HepG2 (cell line): ENCODE results near the gene HSPB2. TPM values are rescaled to one million over a fixed set of nuclear protein-coding genes. Genes with fewer than 3 reads are reported as not detected.
A peak's percentile ranks its signal among the peaks of the same experiment; 100 is the strongest.

Source experiments
- ARID3A ChIP-seq: IDR thresholded peaks from 2 replicates; pipeline ENCODE4 v1.6.1; 2012; ENCODE audit warnings: low read depth, low read length, improper control_type of control experiment
- ARNT ChIP-seq: fragments of 450-650 bp; IDR thresholded peaks from 2 replicates; pipeline ENCODE4 v1.6.1; 2017
- ESRRA ChIP-seq: sonication (generic); formaldehyde crosslinking; IDR thresholded peaks from 2 replicates; pipeline ENCODE4 v1.5.1; 2020; ENCODE audit warnings: mild to moderate bottlenecking, low read depth, missing genetic modification reagents
- FOXP1 ChIP-seq, 2 experiments: fragments of 450-650 bp in 1 of 2; IDR thresholded peaks; 2 replicates each; pipeline ENCODE4 v1.6.1; 2017 to 2018; ENCODE audit warnings: antibody characterized with exemption in 1 of 2
- HNRNPH1 ChIP-seq: fragments of 200-400 bp; formaldehyde crosslinking; optimal IDR thresholded peaks from 2 replicates; pipeline ENCODE3; 2017; ENCODE audit warnings: mild to moderate bottlenecking, low read depth, low read length
- ISX ChIP-seq: sonication (generic); formaldehyde crosslinking; conservative IDR thresholded peaks from 2 replicates; pipeline ENCODE4 v1.5.0; 2020; ENCODE audit warnings: missing genetic modification reagents
- MIER3 ChIP-seq: IDR thresholded peaks from 2 replicates; pipeline ENCODE4 v1.6.1; 2016; ENCODE audit warnings: missing compliant biosample characterization, borderline replicate concordance
- ONECUT2 ChIP-seq: sonication (generic); formaldehyde crosslinking; IDR thresholded peaks from 2 replicates; pipeline ENCODE4 v1.4.0; 2020; ENCODE audit warnings: missing genetic modification reagents
- POLR2AphosphoS2 ChIP-seq: IDR thresholded peaks from 2 replicates; pipeline ENCODE4 v1.6.1; 2011; ENCODE audit warnings: low read depth, low read length, improper control_type of control experiment
- RNF2 ChIP-seq: fragments of 450-650 bp; conservative IDR thresholded peaks from 2 replicates; pipeline ENCODE4 v1.6.1; 2016; ENCODE audit warnings: low read depth
- SKI ChIP-seq: fragments of 450-650 bp; IDR thresholded peaks from one replicate; pipeline ENCODE4 v1.6.1; 2018; ENCODE audit warnings: mild to moderate bottlenecking; ENCODE audit not compliant: partially characterized antibody
- SOX5 ChIP-seq: IDR thresholded peaks from 2 replicates; pipeline ENCODE4 v1.6.1; 2016; ENCODE audit warnings: borderline replicate concordance
- TEAD3 ChIP-seq: optimal IDR thresholded peaks from 2 replicates; pipeline ENCODE3; 2016; ENCODE audit warnings: borderline replicate concordance
- THAP8 ChIP-seq: sonication (generic); formaldehyde crosslinking; IDR thresholded peaks from 2 replicates; pipeline ENCODE4 v1.5.1; 2020; ENCODE audit warnings: missing genetic modification reagents, mild to moderate bottlenecking, borderline replicate concordance
- TOPORS ChIP-seq: sonication (generic); formaldehyde crosslinking; IDR thresholded peaks from 2 replicates; pipeline ENCODE4 v1.8.0; 2023; ENCODE audit warnings: mild to moderate bottlenecking, missing genetic modification reagents
- ZFP62 ChIP-seq: sonication (generic); formaldehyde crosslinking; IDR thresholded peaks from 2 replicates; pipeline ENCODE4 v1.4.0; 2020; ENCODE audit warnings: missing genetic modification reagents
- ZNF34 ChIP-seq: sonication (generic); formaldehyde crosslinking; IDR thresholded peaks from 2 replicates; pipeline ENCODE4 v1.4.0; 2020; ENCODE audit warnings: mild to moderate bottlenecking, missing genetic modification reagents, borderline replicate concordance
- ZNF354B ChIP-seq: sonication (generic); formaldehyde crosslinking; IDR thresholded peaks from 2 replicates; pipeline ENCODE4 v1.8.0; 2022; ENCODE audit warnings: mild to moderate bottlenecking, missing genetic modification reagents
- ZNF460 ChIP-seq: sonication (generic); formaldehyde crosslinking; IDR thresholded peaks from 2 replicates; pipeline ENCODE4 v1.5.1; 2020; ENCODE audit warnings: missing genetic modification reagents, mild to moderate bottlenecking, borderline replicate concordance
- ZNF691 ChIP-seq: sonication (generic); formaldehyde crosslinking; IDR thresholded peaks from 2 replicates; pipeline ENCODE4 v1.4.0; 2020; ENCODE audit warnings: missing genetic modification reagents, low read depth, mild to moderate bottlenecking, borderline replicate concordance
- ZNF713 ChIP-seq: sonication (generic); formaldehyde crosslinking; IDR thresholded peaks from 2 replicates; pipeline ENCODE4 v1.4.0; 2020; ENCODE audit warnings: mild to moderate bottlenecking, missing genetic modification reagents
- ZXDC ChIP-seq: sonication (generic); formaldehyde crosslinking; IDR thresholded peaks from 2 replicates; pipeline ENCODE4 v1.5.0; 2020; ENCODE audit warnings: mild to moderate bottlenecking, missing genetic modification reagents
- polyA plus RNA-seq, 8 experiments: library from polyadenylated mRNA; depleted of rRNA in 3 of 8; stranded (reverse) in 7 of 8; unstranded in 1 of 8; fragments of >200 nt; fragmentation: Illumina TruSeq in 4 of 8; extraction: Trizol in 4 of 8; gene quantifications; 2 replicates each; pipeline versions ENCODE4 v1.2.1 to v1.2.3, GENCODE V29; 2011 to 2016; ENCODE audit warnings: low read depth in 4 of 8, missing spikeins in 1 of 8, mixed read lengths in 1 of 8; ENCODE audit not compliant: insufficient read depth in 1 of 8
- total RNA-seq, 5 experiments: library from RNA; depleted of rRNA; stranded (reverse); fragments of >200 nt; fragmentation: Illumina TruSeq; extraction: Trizol; gene quantifications; 2 replicates each; pipeline ENCODE4 v1.2.3, GENCODE V29; 2016; ENCODE audit warnings: low read depth in 1 of 5
- TF ChIP-seq, protein P1 (sequence below): sonication (generic); formaldehyde crosslinking; IDR thresholded peaks from 2 replicates; pipeline ENCODE4 v1.5.0; 2020; ENCODE audit warnings: missing genetic modification reagents, mild to moderate bottlenecking, borderline replicate concordance

Gene HSPB2
- total and polyA plus RNA-seq, 2 of the 13 experiments (the other 11 are each of a cell fraction or from before 2014, with no cell fraction given) = 0.04 TPM; not detected in 1

GRCh38 chr11:111870886-111871692 lies 41.4 kb upstream of the HSPB2 start, which contains the start of gene ALG9 (continued):
- peak; percentile 74; the same call in 1 of the 2 replicates for TF ChIP-seq ZNF691 (CRISPR knock-in tag)
- peak; percentile 33 for TF ChIP-seq TEAD3
- no peak for TF ChIP-seq RNF2
- TF ChIP-seq SOX5 (CRISPR knock-in tag) = no peak
- TF ChIP-seq TOPORS (CRISPR knock-in tag) = peak; percentile 91
- no peak for TF ChIP-seq POLR2AphosphoS2
- TF ChIP-seq ZXDC (CRISPR knock-in tag) = 0 out of 2 replicates have a peak, but pooled peaks have one; percentile 14
- no peak for TF ChIP-seq ONECUT2 (CRISPR knock-in tag)
- no peak for TF ChIP-seq FOXP1 (IDR thresholded peaks at IDR 0.05)
- no peak for TF ChIP-seq FOXP1 (CRISPR knock-in tag; IDR thresholded peaks at IDR 0.05)
- no peak for TF ChIP-seq ZFP62
- no peak for TF ChIP-seq THAP8 (CRISPR knock-in tag)
- no peak for TF ChIP-seq ZNF34 (CRISPR knock-in tag)
- TF ChIP-seq, protein P1, sequence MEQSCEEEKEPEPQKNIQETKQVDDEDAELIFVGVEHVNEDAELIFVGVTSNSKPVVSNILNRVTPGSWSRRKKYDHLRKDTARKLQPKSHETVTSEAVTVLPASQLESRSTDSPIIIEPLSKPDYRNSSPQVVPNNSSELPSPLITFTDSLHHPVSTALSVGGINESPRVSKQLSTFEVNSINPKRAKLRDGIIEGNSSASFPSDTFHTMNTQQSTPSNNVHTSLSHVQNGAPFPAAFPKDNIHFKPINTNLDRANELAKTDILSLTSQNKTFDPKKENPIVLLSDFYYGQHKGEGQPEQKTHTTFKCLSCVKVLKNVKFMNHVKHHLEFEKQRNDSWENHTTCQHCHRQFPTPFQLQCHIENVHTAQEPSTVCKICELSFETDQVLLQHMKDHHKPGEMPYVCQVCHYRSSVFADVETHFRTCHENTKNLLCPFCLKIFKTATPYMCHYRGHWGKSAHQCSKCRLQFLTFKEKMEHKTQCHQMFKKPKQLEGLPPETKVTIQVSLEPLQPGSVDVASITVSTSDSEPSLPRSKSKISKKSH = no peak
- TF ChIP-seq ISX = no peak
- peak; percentile 70 for TF ChIP-seq SKI
- no peak for TF ChIP-seq ZNF460 (CRISPR knock-in tag)
- no peak for TF ChIP-seq HNRNPH1
- TF ChIP-seq MIER3 (CRISPR knock-in tag) = 0 out of 2 replicates have a peak, but pooled peaks have one; percentile 52
- TF ChIP-seq ARNT = no peak
- TF ChIP-seq ZNF354B (CRISPR knock-in tag) = peak; percentile 75; the same call in 1 of the 2 replicates
- no peak for TF ChIP-seq ZNF713 (CRISPR knock-in tag)
- no peak for TF ChIP-seq ESRRA (CRISPR knock-in tag)
- 0 out of 2 replicates have a peak, but pooled peaks have one; percentile 10 for TF ChIP-seq ARID3A
